Measurements from ENCODE around the gene KDM8. TPM values are rescaled to one million over a fixed set of nuclear protein-coding genes. Genes with fewer than 3 reads are reported as not detected.

The KDM8 gene
- total RNA-seq, 1 donor from 2014 or later = 9.9 TPM

DNA sequence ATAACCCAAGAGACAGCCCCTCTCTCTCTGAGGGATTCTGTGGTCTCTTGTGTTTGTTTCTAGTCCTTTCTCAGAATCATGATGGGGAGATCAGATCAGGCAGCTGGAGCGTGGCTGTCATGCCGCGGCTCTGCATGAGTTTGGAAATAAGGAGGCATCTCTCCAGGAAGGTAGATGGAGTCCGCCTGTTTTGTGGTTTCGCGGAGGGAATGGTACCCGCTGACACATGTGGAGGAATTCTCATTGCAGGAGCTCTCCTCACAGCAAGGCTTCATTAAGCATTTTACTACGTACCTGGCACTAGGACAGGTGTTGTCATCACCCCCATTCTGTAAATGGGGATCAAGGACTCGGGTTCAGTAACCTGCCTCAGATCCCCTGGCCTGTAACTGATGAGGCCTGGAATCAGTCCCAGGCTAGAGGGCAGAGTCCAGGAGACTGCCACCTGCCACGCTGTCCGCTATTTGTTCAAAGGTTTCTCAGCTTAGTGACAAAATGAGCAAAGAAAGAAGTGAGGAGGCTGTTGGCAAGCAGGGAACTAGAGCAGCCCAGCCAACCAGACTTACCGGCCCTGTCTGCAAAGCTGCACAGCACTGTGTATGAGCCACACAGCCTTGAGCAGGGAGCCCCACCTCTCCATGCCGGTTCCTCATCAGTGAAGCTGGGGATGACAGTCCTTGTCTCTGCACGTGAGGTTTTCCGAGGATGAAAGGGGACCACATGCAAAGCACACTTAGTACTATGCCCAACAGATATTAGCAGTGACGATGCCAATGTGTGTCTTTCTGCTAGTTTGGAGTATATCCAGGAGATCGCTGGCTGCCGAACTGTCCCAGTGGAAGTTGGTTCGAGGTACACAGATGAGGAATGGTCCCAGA is 11.0 kb downstream of the KDM8 start:
- no peaks in the 10 kb centered on the region for H3K36me3 ChIP-seq (ENCODE audit: control insufficient read depth, insufficient read depth, low read length)
- no peak for DNase-seq (ENCODE audit: low read depth)
- TF ChIP-seq, protein P1, sequence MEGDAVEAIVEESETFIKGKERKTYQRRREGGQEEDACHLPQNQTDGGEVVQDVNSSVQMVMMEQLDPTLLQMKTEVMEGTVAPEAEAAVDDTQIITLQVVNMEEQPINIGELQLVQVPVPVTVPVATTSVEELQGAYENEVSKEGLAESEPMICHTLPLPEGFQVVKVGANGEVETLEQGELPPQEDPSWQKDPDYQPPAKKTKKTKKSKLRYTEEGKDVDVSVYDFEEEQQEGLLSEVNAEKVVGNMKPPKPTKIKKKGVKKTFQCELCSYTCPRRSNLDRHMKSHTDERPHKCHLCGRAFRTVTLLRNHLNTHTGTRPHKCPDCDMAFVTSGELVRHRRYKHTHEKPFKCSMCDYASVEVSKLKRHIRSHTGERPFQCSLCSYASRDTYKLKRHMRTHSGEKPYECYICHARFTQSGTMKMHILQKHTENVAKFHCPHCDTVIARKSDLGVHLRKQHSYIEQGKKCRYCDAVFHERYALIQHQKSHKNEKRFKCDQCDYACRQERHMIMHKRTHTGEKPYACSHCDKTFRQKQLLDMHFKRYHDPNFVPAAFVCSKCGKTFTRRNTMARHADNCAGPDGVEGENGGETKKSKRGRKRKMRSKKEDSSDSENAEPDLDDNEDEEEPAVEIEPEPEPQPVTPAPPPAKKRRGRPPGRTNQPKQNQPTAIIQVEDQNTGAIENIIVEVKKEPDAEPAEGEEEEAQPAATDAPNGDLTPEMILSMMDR (IDR thresholded peaks at IDR 0.05; ENCODE audit: insufficient read depth, low read length, poor library complexity, severe bottlenecking) = no peak

DNA sequence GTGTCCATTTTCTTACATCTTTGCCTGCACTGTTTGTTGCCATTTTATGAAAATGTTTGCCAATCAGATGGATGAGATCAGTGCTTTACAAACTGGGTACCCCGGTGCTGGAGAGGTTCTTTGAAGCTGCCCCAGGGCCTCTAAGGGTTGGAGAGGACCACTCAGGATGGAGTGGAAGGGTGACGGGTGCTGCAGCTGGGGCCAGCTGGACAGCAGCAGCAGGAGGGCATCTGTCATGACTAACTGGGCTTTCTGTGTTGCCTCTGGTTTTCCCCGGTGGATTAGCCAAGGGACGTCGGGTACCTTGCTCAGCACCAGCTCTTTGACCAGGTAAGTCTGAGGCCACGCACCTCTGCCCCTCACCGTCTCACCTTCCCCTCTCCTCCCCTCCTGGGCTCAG is 12.3 kb downstream of the KDM8 start:
- Histone ChIP-seq H3K4me3 (ENCODE audit: low read depth, low read length) (no peak overlapping the region), H3K36me3 (ENCODE audit: control insufficient read depth, insufficient read depth, low read length) (no peaks in the 10 kb centered on the region), H3K27me3 (ENCODE audit: control insufficient read depth, insufficient read depth, low read length) (no peaks in the 10 kb centered on the region)
- DNase-seq (ENCODE audit: low read depth) = no peak
- TF ChIP-seq, protein P1 (IDR thresholded peaks at IDR 0.05; ENCODE audit: insufficient read depth, low read length, poor library complexity, severe bottlenecking) = no peak

More for the DNA sequence above, 11.0 kb downstream of the KDM8 start:
- Histone ChIP-seq H3K4me3 (ENCODE audit: low read depth, low read length) (no peak overlapping the region), H3K27me3 (ENCODE audit: control insufficient read depth, insufficient read depth, low read length) (no peaks in the 10 kb centered on the region)

DNA sequence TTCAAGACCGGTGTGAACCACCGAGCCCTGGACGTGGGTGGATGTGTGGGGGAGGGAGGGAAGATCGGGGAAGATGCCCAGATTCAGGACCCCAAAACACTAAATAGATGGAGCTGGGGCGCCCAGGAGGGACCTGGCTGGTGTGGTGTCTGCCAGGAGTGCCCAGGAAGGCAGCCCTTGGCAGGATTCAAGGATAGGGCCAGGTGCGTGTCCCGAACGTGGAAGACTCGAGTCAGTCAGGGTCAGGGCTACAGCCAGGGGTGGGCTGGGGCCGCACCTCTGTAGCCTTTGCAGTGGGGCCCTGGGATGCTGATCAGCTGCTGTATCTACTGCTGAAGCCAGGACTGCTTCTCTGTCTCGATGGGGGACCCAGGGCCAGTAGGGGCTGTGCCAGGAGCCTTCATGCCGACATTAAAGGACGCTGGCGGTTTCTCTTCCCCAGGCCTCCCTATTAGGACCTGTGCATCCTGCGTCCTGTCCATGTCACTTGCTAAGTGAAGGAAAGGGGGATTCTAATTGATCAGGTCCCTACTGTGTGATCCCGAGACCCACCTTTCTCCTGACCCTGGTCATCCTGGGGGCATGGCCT is 13.1 kb downstream of the KDM8 start:
- Histone ChIP-seq H3K4me3 (ENCODE audit: low read depth, low read length) (no peak overlapping the region), H3K36me3 (ENCODE audit: control insufficient read depth, insufficient read depth, low read length) (no peaks in the 10 kb centered on the region), H3K27me3 (ENCODE audit: control insufficient read depth, insufficient read depth, low read length) (no peaks in the 10 kb centered on the region)
- TF ChIP-seq, protein P1 (IDR thresholded peaks at IDR 0.05; ENCODE audit: insufficient read depth, low read length, poor library complexity, severe bottlenecking) = no peak
- DNase-seq (ENCODE audit: low read depth) = no peak

DNA sequence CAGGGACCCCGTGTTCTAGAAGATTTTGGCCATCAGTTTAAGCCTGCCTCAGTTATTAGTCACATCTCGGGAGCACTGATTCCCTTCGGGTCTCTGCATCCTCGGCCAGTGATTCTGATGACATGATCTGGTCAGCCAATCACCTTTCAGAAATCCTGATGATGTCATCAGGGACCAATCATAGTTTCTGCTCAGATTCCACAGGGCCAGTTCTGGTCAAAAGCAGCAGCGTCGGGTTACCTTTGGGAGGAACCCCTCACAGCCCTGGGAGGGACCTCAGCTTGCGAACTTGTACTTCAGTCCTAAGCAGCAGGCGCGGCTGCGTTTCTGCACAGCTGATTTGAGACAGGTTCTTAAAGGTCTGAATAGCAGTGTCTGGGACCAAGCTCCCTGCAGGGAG is 13.9 kb downstream of the KDM8 start:
- Histone ChIP-seq H3K27me3 (ENCODE audit: control insufficient read depth, insufficient read depth, low read length) (no peaks in the 10 kb centered on the region), H3K4me3 (ENCODE audit: low read depth, low read length) (no peak overlapping the region), H3K36me3 (ENCODE audit: control insufficient read depth, insufficient read depth, low read length) (no peaks in the 10 kb centered on the region)
- peak; percentile 51 for DNase-seq (ENCODE audit: low read depth)
- TF ChIP-seq, protein P1 (IDR thresholded peaks at IDR 0.05; ENCODE audit: insufficient read depth, low read length, poor library complexity, severe bottlenecking) = no peak

DNA sequence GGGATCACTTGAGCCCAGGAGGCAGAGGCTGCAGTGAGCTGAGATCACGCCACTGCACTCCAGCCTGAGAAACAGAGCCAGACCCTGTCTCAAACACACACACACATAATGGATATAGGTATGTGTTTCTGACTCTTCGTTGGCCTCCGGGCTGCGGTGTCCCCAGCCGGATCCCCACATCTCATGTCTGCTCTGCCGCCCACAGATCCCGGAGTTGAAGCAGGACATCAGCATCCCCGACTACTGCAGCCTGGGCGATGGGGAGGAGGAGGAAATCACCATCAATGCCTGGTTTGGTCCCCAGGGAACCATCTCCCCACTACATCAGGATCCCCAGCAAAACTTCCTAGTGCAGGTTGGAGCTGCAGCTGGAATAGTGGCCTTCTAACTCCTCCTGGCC is 15.4 kb downstream of the KDM8 start:
- H3K36me3 ChIP-seq (ENCODE audit: control insufficient read depth, insufficient read depth, low read length) = no peaks in the 10 kb centered on the region
- no peak for DNase-seq (ENCODE audit: low read depth)
- TF ChIP-seq, protein P1 (IDR thresholded peaks at IDR 0.05; ENCODE audit: insufficient read depth, low read length, poor library complexity, severe bottlenecking) = no peak
- H3K27me3 ChIP-seq (ENCODE audit: control insufficient read depth, insufficient read depth, low read length) = no peaks in the 10 kb centered on the region
- no peak overlapping the region for H3K4me3 ChIP-seq (ENCODE audit: low read depth, low read length)
